ENCODE results near the gene ZBTB16. TPM values are rescaled to one million over a fixed set of nuclear protein-coding genes. Genes with fewer than 3 reads are reported as not detected.

Gene ZBTB16
- total and polyA plus RNA-seq, 8 donors, result 7.9 to 318 (median 55.3) TPM

DNA sequence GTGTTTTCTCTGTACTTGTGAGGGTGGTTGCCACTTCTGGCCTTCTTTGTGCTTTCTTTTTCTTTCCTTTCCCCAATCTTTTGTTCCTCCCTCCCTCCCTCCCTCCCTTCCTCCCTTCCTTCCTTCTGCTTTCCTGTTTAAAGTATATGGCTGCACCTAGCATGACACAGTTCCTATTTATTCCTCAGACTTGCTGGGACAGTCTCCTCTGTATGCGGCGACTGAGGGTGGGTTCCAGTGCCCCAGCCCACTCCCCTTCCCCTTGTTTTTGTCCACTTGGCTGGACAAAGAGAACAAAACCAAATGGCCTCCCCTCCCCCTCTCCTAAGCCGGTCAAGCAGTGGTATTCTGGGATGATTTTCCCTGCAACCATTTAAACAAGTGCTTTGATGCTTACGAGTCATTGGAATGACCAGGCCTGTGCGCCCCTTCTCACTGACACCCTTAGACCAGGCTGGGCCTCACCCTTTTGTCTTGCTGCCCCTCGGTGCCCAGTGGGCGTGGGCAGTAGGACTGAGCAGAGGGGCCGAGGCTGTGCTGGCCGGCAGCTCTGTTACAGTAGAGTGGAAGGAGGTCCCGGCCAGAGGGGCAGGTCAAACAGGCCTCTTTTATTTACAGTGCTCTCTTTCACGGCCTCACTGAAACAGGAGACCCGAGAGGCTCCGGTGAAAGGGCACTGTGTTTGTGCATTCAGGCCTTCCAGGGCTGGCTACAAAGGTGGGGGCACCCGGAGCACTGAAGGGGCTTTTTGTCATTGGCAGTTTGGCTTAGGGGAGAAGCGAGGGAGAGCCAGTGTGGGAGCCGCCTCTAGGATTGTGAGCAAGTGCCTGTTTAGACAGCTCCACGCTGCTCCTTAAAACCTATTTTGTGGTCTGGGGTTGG is 32.2 kb downstream of the ZBTB16 start:
- Histone ChIP-seq H3K36me3 (peaks cover 16 to 57% (median 47%) of the 10 kb centered on the region in 4 donors), H3K4me3 (peak overlapping the region in 1 of 4 donors; percentile 31), H3K4me1 (peaks cover 66 to 97% (median 84%) of the 10 kb centered on the region in 4 donors), H3K27ac (peak overlapping the region in 4 of 5 donors; percentile 18 to 69 (median 54)), H3K9me3 (no peaks in the 10 kb centered on the region), H3K27me3 (no peaks in the 10 kb centered on the region)
- peak in 1 of 2 donors; percentile 48 for DNase-seq
- TF ChIP-seq POLR2AphosphoS5 (IDR thresholded peaks at IDR 0.05) (no peak), CTCF (IDR thresholded peaks at IDR 0.05) (no peak), POLR2A (IDR thresholded peaks at IDR 0.05) (no peak), EP300 (IDR thresholded peaks at IDR 0.05) (no peak)
- intact Hi-C loops (cut with DNase I; ENCODE audit: low total_unique reads), result no loop called here
- WGBS, 5 donors, result 61 to 68% (median 66%) methylated on average over 17 of the region's 17 CpGs

DNA sequence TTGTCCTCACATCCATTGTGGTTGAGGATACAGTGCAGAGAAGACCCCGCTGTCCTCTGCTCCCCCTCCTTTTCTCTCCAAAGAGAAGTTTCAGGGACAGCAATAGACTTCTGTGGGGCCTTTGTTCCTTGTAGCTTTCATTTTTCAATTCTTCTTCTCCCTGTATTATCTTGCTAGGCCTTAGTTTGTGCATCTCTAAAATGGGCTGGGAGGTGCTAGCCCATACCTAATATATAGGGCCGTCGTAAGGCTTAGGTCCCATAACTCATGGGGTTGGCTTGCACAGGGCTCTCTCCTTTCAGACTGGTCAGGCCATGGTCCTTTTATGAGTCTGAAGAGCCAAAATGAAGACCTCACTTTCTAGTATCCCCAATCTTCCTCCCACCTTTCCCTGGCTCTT is 33.0 kb downstream of the ZBTB16 start:
- TF ChIP-seq POLR2A (IDR thresholded peaks at IDR 0.05), result no peak
- TF ChIP-seq CTCF (IDR thresholded peaks at IDR 0.05), result no peak
- no peak for TF ChIP-seq POLR2AphosphoS5 (IDR thresholded peaks at IDR 0.05)
- TF ChIP-seq EP300 (IDR thresholded peaks at IDR 0.05), result no peak
- DNase-seq, result no peak
- peaks cover 13 to 49% (median 40%) of the 10 kb centered on the region in 4 donors for H3K36me3 ChIP-seq
- 95 to 100% (median 99%) methylated on average over 3 of the region's 3 CpGs for WGBS, 5 donors
- peak overlapping the region in 3 of 5 donors; percentile 52 to 69 (median 57) for H3K27ac ChIP-seq
- peak overlapping the region in 1 of 4 donors; percentile 31 for H3K4me3 ChIP-seq
- H3K4me1 ChIP-seq, result peaks cover 66 to 96% (median 83%) of the 10 kb centered on the region in 4 donors
- intact Hi-C loops (cut with DNase I; ENCODE audit: low total_unique reads), result no loop called here
- H3K27me3 ChIP-seq, result no peaks in the 10 kb centered on the region
- no peaks in the 10 kb centered on the region for H3K9me3 ChIP-seq

- intact Hi-C loops (cut with DNase I; ENCODE audit: low total_unique reads), result no loop called here
- peaks cover 64 to 96% (median 82%) of the 10 kb centered on the region in 4 donors for H3K4me1 ChIP-seq
- H3K9me3 ChIP-seq, result no peaks in the 10 kb centered on the region
- H3K27me3 ChIP-seq, result no peaks in the 10 kb centered on the region
- 31 to 63% (median 45%) methylated on average over 3 of the region's 3 CpGs for WGBS, 5 donors
- H3K27ac ChIP-seq, result peak overlapping the region in 3 of 5 donors; percentile 52 to 69 (median 57)
- DNase-seq, result no peak
- peak overlapping the region in 1 of 4 donors; percentile 18 for H3K4me3 ChIP-seq
- TF ChIP-seq EP300 (IDR thresholded peaks at IDR 0.05) (no peak), CTCF (IDR thresholded peaks at IDR 0.05) (no peak), POLR2A (IDR thresholded peaks at IDR 0.05) (no peak), POLR2AphosphoS5 (IDR thresholded peaks at IDR 0.05) (no peak)
- peaks cover 10 to 45% (median 35%) of the 10 kb centered on the region in 4 donors for H3K36me3 ChIP-seq
Observed at GRCh38 chr11:114092953-114093352, 33.4 kb downstream of the ZBTB16 start.

GRCh38 chr11:114094516-114094915 is 35.0 kb downstream of the ZBTB16 start:
- no peak overlapping the region for H3K4me3 ChIP-seq
- no peaks in the 10 kb centered on the region for H3K9me3 ChIP-seq
- peaks cover 62 to 96% (median 83%) of the 10 kb centered on the region in 4 donors for H3K4me1 ChIP-seq
- WGBS, 5 donors, result 89 to 99% (median 97%) methylated on average over 3 of the region's 3 CpGs
- intact Hi-C loops (cut with DNase I; ENCODE audit: low total_unique reads), result no loop called here
- no peak overlapping the region for H3K27ac ChIP-seq
- no peak for DNase-seq
- TF ChIP-seq POLR2AphosphoS5 (IDR thresholded peaks at IDR 0.05) (no peak), EP300 (IDR thresholded peaks at IDR 0.05) (no peak), POLR2A (IDR thresholded peaks at IDR 0.05) (no peak), CTCF (IDR thresholded peaks at IDR 0.05) (no peak)
- H3K27me3 ChIP-seq, result no peaks in the 10 kb centered on the region
- H3K36me3 ChIP-seq, result peaks cover 5 to 35% (median 23%) of the 10 kb centered on the region in 4 donors

Measured in stomach (tissue), 9 donors.